GM12878 (cell line): ENCODE results near the gene WWC2.

ENCODE experiments used
- CREB1 ChIP-seq: IDR thresholded peaks from 2 replicates; pipeline ENCODE4 v1.6.1; 2012; ENCODE audit warnings: low read depth, mild to moderate bottlenecking, inconsistent platforms
- EP300 ChIP-seq, 2 experiments: fragments of 150-350 bp in 1 of 2; IDR thresholded peaks; 2 replicates each; pipeline ENCODE4 v1.6.1; 2011 to 2012; ENCODE audit warnings: low read depth in 2 of 2, low read length in 2 of 2, borderline replicate concordance in 1 of 2, improper control_type of control experiment in 1 of 2, inconsistent platforms in 1 of 2; ENCODE audit not compliant: control insufficient read depth in 1 of 2
- JUNB ChIP-seq: IDR thresholded peaks from 2 replicates; pipeline ENCODE4 v1.6.1; 2016; ENCODE audit warnings: antibody characterized with exemption, mild to moderate bottlenecking
- KDM1A ChIP-seq: fragments of 200-600 bp; sonication (generic); IDR thresholded peaks from 2 replicates; pipeline ENCODE4 v1.6.1; 2016; ENCODE audit warnings: borderline replicate concordance
- NFIC ChIP-seq: IDR thresholded peaks from 2 replicates; pipeline ENCODE4 v1.6.1; 2012; ENCODE audit warnings: low read depth, mild to moderate bottlenecking, inconsistent platforms, low read length, moderate library complexity
- POLR2A ChIP-seq: IDR thresholded peaks from 2 replicates; pipeline ENCODE4 v1.6.1; 2011; ENCODE audit warnings: low read depth, mild to moderate bottlenecking, low read length
- REST ChIP-seq: IDR thresholded peaks from 2 replicates; pipeline ENCODE4 v1.6.1; 2012; ENCODE audit warnings: mild to moderate bottlenecking, low read depth, low read length
- RFX5 ChIP-seq: IDR thresholded peaks from 2 replicates; pipeline ENCODE4 v1.6.1; 2011; ENCODE audit warnings: low read depth, low read length, improper control_type of control experiment
- ZNF217 ChIP-seq: fragments of 450-650 bp; IDR thresholded peaks from 2 replicates; pipeline ENCODE4 v1.6.1; 2017; ENCODE audit warnings: antibody characterized with exemption, mild to moderate bottlenecking

- no peak for TF ChIP-seq REST
- TF ChIP-seq RFX5, result no peak
- no peak for TF ChIP-seq CREB1
- no peak for TF ChIP-seq JUNB
- TF ChIP-seq ZNF217, result no peak
- no peak for TF ChIP-seq EP300 (IDR thresholded peaks at IDR 0.05; ENCODE audit: borderline replicate concordance in 1 of 2, control insufficient read depth in 1 of 2, low read depth in 2 of 2, low read length in 2 of 2)
- TF ChIP-seq NFIC, result no peak
- no peak for TF ChIP-seq KDM1A
- TF ChIP-seq POLR2A, result no peak
These were observed 7.8 kb downstream of the WWC2 start for GRCh38 chr4:183106839-183107238.
